Measurements from ENCODE around the gene LARP4. TPM values are rescaled to one million over a fixed set of nuclear protein-coding genes. Genes with fewer than 3 reads are reported as not detected.
"Not testable (repeated sequence)": the region's sequence is repeated elsewhere in the genome, so short reads cannot be mapped to it uniquely, and the experiment has no call there.

The LARP4 gene
- total and polyA plus RNA-seq, 2 donors (not counting 3 experiments of a cell fraction or from before 2014, with no cell fraction given), result 8.9 to 69.6 TPM

DNA sequence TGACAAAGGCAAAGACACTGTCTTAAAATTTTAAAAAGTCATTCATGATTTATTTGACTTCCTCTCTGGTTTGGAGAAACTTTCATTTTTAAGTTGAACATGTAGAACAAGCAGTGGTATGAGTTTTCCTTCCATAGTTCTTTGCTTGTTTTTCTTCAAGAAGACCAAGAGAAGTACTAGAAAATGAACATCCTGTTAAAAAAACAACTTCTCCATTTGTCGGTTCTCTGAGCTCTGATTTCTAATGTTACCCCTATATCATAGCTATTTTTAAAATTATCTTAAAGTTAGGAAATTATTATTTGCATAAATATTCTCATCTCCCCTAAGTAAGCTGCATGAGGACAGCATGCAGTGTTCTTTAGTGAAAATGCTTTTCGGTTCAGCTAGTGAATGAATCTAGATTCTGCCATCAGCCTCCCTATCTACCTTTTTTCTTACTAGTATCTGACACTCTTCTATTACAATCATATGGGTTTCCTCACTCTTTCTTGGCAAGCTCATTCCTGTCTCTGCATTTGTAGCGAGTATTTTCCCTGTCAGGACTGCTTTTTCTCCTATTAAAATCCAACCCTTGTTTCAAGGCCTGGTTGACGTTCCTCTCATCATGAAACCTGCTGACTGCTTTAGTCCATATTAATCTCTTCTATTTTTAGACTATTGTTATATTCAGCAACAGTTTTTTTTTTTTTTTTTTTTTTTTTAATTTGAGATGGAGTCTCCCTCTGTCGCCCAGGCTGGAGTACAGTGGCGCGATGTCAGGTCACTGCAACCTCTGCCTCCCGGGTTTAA is 119.9 kb downstream of the LARP4 start:
- TF ChIP-seq MYC (IDR thresholded peaks at IDR 0.05; ENCODE audit: low read depth, low read length), result no peak
- no peak for TF ChIP-seq EZH2 (IDR thresholded peaks at IDR 0.05; ENCODE audit: borderline replicate concordance, low read depth, low read length, severe bottlenecking)
- TF ChIP-seq GATA2 (IDR thresholded peaks at IDR 0.05; ENCODE audit: insufficient read depth, insufficient read length, low read depth, low read length), result no peak
- TF ChIP-seq FOS (IDR thresholded peaks at IDR 0.05; ENCODE audit: borderline replicate concordance, insufficient read depth, low read length), result no peak
- TF ChIP-seq, protein P1, sequence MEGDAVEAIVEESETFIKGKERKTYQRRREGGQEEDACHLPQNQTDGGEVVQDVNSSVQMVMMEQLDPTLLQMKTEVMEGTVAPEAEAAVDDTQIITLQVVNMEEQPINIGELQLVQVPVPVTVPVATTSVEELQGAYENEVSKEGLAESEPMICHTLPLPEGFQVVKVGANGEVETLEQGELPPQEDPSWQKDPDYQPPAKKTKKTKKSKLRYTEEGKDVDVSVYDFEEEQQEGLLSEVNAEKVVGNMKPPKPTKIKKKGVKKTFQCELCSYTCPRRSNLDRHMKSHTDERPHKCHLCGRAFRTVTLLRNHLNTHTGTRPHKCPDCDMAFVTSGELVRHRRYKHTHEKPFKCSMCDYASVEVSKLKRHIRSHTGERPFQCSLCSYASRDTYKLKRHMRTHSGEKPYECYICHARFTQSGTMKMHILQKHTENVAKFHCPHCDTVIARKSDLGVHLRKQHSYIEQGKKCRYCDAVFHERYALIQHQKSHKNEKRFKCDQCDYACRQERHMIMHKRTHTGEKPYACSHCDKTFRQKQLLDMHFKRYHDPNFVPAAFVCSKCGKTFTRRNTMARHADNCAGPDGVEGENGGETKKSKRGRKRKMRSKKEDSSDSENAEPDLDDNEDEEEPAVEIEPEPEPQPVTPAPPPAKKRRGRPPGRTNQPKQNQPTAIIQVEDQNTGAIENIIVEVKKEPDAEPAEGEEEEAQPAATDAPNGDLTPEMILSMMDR (IDR thresholded peaks at IDR 0.05; ENCODE audit: extremely low read depth in 1 of 2, insufficient read depth in 1 of 2, low read depth in 1 of 2, low read length in 2 of 2), result no peak
- no peak for TF ChIP-seq POLR2A (IDR thresholded peaks at IDR 0.05; ENCODE audit: low read depth, low read length)
- no peak for TF ChIP-seq POLR2AphosphoS5 (IDR thresholded peaks at IDR 0.05; ENCODE audit: insufficient read depth, low read depth, low read length)
- TF ChIP-seq, protein P2, sequence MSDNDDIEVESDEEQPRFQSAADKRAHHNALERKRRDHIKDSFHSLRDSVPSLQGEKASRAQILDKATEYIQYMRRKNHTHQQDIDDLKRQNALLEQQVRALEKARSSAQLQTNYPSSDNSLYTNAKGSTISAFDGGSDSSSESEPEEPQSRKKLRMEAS (IDR thresholded peaks at IDR 0.05; ENCODE audit: insufficient read depth, insufficient read length), result no peak
- no peak for TF ChIP-seq JUN (IDR thresholded peaks at IDR 0.05; ENCODE audit: borderline replicate concordance, insufficient read depth, insufficient read length, low read depth)
- POLR2A ChIA-PET, result interaction anchor here (0.7 kb wide), 1 partner anchor 103 kb away, joined by 4 read pairs; no protein-coding TSS in a partner anchor

DNA sequence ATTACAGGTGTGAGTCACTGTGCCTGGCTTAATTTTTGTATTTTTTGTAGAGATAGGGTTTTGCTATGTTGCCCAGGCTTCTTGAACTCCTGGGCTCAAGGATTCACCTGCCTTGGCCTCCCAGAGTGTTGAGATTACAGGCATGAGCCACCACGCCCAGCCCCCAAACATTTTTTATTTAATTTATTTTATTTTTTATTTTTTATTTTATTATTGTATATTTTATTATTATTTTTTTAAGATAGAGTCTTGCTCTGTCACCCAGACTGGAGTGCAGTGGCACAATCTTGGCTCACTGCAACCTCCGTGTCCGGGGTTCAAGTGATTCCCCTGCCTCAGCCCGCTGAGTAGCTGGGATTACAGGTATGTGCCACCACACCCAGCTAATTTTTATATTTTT is 121.1 kb downstream of the LARP4 start:
- H3K9me1 ChIP-seq (replicated peaks; ENCODE audit: control insufficient read depth, extremely low read depth, insufficient read depth, low read length); dilution Hi-C loops (cut with MboI; ENCODE audit: extremely low pct_ligation_motif_present, low sequenced_read_pairs); intact Hi-C loops (cut with micrococcal nuclease); CTCF ChIA-PET; H2AFZ ChIP-seq (ENCODE audit: low read depth, low read length); H3K4me2 ChIP-seq (ENCODE audit: insufficient read depth, low read length); H3K27ac ChIP-seq (ENCODE audit: insufficient read depth, low read depth, low read length); BruUV-seq (replicated peaks); H3K36me3 ChIP-seq (ENCODE audit: control insufficient read depth in 2 of 2, extremely low read depth in 1 of 2, insufficient read depth in 2 of 2, low read length in 2 of 2); DNase-seq (ENCODE audit: low read depth, low spot score); H3K4me3 ChIP-seq (replicated peaks in 1 of 3; ENCODE audit: insufficient read depth in 1 of 3, low read depth in 1 of 3, low read length in 3 of 3); H3K9ac ChIP-seq (replicated peaks; ENCODE audit: extremely low read depth, insufficient read depth, low read length); POLR2A ChIA-PET; H3K9me3 ChIP-seq (replicated peaks; ENCODE audit: control insufficient read depth, insufficient read depth, low read length); FAIRE-seq; H3K27me3 ChIP-seq (ENCODE audit: control insufficient read depth in 2 of 2, insufficient read depth in 2 of 2, low read length in 2 of 2); H4K20me1 ChIP-seq (replicated peaks; ENCODE audit: control insufficient read depth, extremely low read depth, insufficient read depth, low read length): not testable (repeated sequence)
- peaks cover 12% of the 10 kb centered on the region for H3K4me1 ChIP-seq (ENCODE audit: control insufficient read depth, extremely low read depth, insufficient read depth, low read length)
- peaks cover 34% of the 10 kb centered on the region for H3K79me2 ChIP-seq (ENCODE audit: control insufficient read depth, insufficient read depth, low read length)

More for the DNA sequence above, 119.9 kb downstream of the LARP4 start:
- Histone ChIP-seq H4K20me1 (replicated peaks; ENCODE audit: control insufficient read depth, extremely low read depth, insufficient read depth, low read length) (no peaks in the 10 kb centered on the region), H3K4me3 (replicated peaks in 1 of 3; ENCODE audit: insufficient read depth in 1 of 3, low read depth in 1 of 3, low read length in 3 of 3) (no peak overlapping the region), H3K27me3 (ENCODE audit: control insufficient read depth in 2 of 2, insufficient read depth in 2 of 2, low read length in 2 of 2) (no peaks in the 10 kb centered on the region), H3K79me2 (ENCODE audit: control insufficient read depth, insufficient read depth, low read length) (peaks cover 41% of the 10 kb centered on the region), H3K9me1 (replicated peaks; ENCODE audit: control insufficient read depth, extremely low read depth, insufficient read depth, low read length) (no peaks in the 10 kb centered on the region), H3K4me1 (ENCODE audit: control insufficient read depth, extremely low read depth, insufficient read depth, low read length) (peaks cover 12% of the 10 kb centered on the region), H3K9me3 (replicated peaks; ENCODE audit: control insufficient read depth, insufficient read depth, low read length) (no peaks in the 10 kb centered on the region), H3K9ac (replicated peaks; ENCODE audit: extremely low read depth, insufficient read depth, low read length) (no peak overlapping the region), H3K27ac (ENCODE audit: insufficient read depth, low read depth, low read length) (no peak overlapping the region), H2AFZ (ENCODE audit: low read depth, low read length) (no peak overlapping the region), H3K36me3 (ENCODE audit: control insufficient read depth in 2 of 2, extremely low read depth in 1 of 2, insufficient read depth in 2 of 2, low read length in 2 of 2) (no peaks in the 10 kb centered on the region), H3K4me2 (ENCODE audit: insufficient read depth, low read length) (no peak overlapping the region)
- CTCF ChIA-PET, result interaction anchor here (0.6 to 2.3 kb wide), 7 partner anchors 11 to 117 kb away, joined by 3 to 10 read pairs (median 3); partner anchors contain the start of gene DIP2B
- FAIRE-seq (no peak), DNase-seq (ENCODE audit: low read depth, low spot score) (peak; percentile 19)
- dilution Hi-C loops (cut with MboI; ENCODE audit: extremely low pct_ligation_motif_present, low sequenced_read_pairs), result no loop called here
- no TSS peak for BruUV-seq (replicated peaks)
- intact Hi-C loops (cut with micrococcal nuclease), result no loop called here
